SK-N-SH treated with all-trans-retinoic acid at 6 μM for 48 hours (cell line): ENCODE results near the gene UGT1A4.

ENCODE experiments used
- ATAC-seq: fragments of 200-7000 bp; cut with Tn5 transposase; 3 replicates; pipeline ENCODE4 v1.9.1; 2020; ENCODE audit warnings: mild to moderate bottlenecking, moderate library complexity
- ARNTL ChIP-seq: fragments of 450-650 bp; formaldehyde crosslinking; IDR thresholded peaks from 2 replicates; pipeline ENCODE4 v1.5.0; 2020; ENCODE audit warnings: low read depth, mild to moderate bottlenecking, moderate library complexity, borderline replicate concordance
- BACH2 ChIP-seq: fragments of 250-450 bp; sonication (Bioruptor Pico); IDR thresholded peaks from 2 replicates; pipeline ENCODE4 v1.9.0; 2021; ENCODE audit warnings: mild to moderate bottlenecking, borderline replicate concordance
- CREB5 ChIP-seq: fragments of 250-450 bp; sonication (Bioruptor Pico); IDR thresholded peaks from 2 replicates; pipeline ENCODE4 v1.5.1; 2020; ENCODE audit warnings: low read depth, mild to moderate bottlenecking, moderate library complexity
- CSDC2 ChIP-seq: fragments of 250-450 bp; sonication (Bioruptor Pico); IDR thresholded peaks from 2 replicates; pipeline ENCODE4 v1.5.0; 2020; ENCODE audit warnings: mild to moderate bottlenecking, moderate library complexity
- CSRNP3 ChIP-seq: fragments of 250-450 bp; sonication (Bioruptor Pico); IDR thresholded peaks from 2 replicates; pipeline ENCODE4 v1.5.1; 2021; ENCODE audit warnings: mild to moderate bottlenecking, moderate library complexity
- GLIS3 ChIP-seq: fragments of 250-450 bp; sonication (Bioruptor Pico); IDR thresholded peaks from 2 replicates; pipeline ENCODE4 v1.5.0; 2020; ENCODE audit warnings: mild to moderate bottlenecking, moderate library complexity
- PATZ1 ChIP-seq: fragments of 250-450 bp; sonication (Bioruptor Pico); IDR thresholded peaks from 2 replicates; pipeline ENCODE4 v1.8.0; 2020; ENCODE audit warnings: mild to moderate bottlenecking, moderate library complexity, borderline replicate concordance
- POU6F1 ChIP-seq: fragments of 250-450 bp; sonication (Bioruptor Pico); IDR thresholded peaks from 2 replicates; pipeline ENCODE4 v1.8.0; 2021; ENCODE audit warnings: low read depth, mild to moderate bottlenecking, moderate library complexity, borderline replicate concordance
- PPARA ChIP-seq: fragments of 250-450 bp; sonication (Bioruptor Pico); IDR thresholded peaks from 2 replicates; pipeline ENCODE4 v1.5.0; 2020; ENCODE audit warnings: mild to moderate bottlenecking, borderline replicate concordance
- RARB ChIP-seq: fragments of 250-450 bp; sonication (Bioruptor Pico); IDR thresholded peaks from 2 replicates; pipeline ENCODE4 v1.8.0; 2021; ENCODE audit warnings: mild to moderate bottlenecking, moderate library complexity
- SNAI2 ChIP-seq: fragments of 250-450 bp; sonication (Bioruptor Pico); IDR thresholded peaks from 2 replicates; pipeline ENCODE4 v1.5.0; 2020; ENCODE audit warnings: mild to moderate bottlenecking, moderate library complexity
- TCF4 ChIP-seq: fragments of 250-450 bp; sonication (Bioruptor Pico); IDR thresholded peaks from 2 replicates; pipeline ENCODE4 v1.8.0; 2021; ENCODE audit warnings: mild to moderate bottlenecking, moderate library complexity, borderline replicate concordance
- TOX ChIP-seq: fragments of 250-450 bp; sonication (Bioruptor Pico); IDR thresholded peaks from 2 replicates; pipeline ENCODE4 v1.8.0; 2021; ENCODE audit warnings: mild to moderate bottlenecking, moderate library complexity, borderline replicate concordance
- ZC3H10 ChIP-seq: fragments of 250-450 bp; sonication (Bioruptor Pico); IDR thresholded peaks from 2 replicates; pipeline ENCODE4 v1.5.1; 2021; ENCODE audit warnings: mild to moderate bottlenecking, moderate library complexity
- ZFP3 ChIP-seq: fragments of 250-450 bp; sonication (Bioruptor Pico); IDR thresholded peaks from 2 replicates; pipeline ENCODE4 v1.5.0; 2020; ENCODE audit warnings: mild to moderate bottlenecking, moderate library complexity
- ZFP30 ChIP-seq: fragments of 450-650 bp; formaldehyde crosslinking; IDR thresholded peaks from 2 replicates; pipeline ENCODE4 v1.5.0; 2022; ENCODE audit warnings: mild to moderate bottlenecking, moderate library complexity
- ZNF565 ChIP-seq: fragments of 450-650 bp; formaldehyde crosslinking; conservative IDR thresholded peaks from 2 replicates; pipeline ENCODE4 v1.5.0; 2020; ENCODE audit warnings: low read depth, mild to moderate bottlenecking, moderate library complexity
- ZNF70 ChIP-seq: fragments of 450-650 bp; formaldehyde crosslinking; IDR thresholded peaks from 2 replicates; pipeline ENCODE4 v1.5.0; 2020; ENCODE audit warnings: mild to moderate bottlenecking, moderate library complexity
- ZNF8 ChIP-seq: fragments of 450-650 bp; formaldehyde crosslinking; IDR thresholded peaks from 2 replicates; pipeline ENCODE4 v1.5.0; 2020; ENCODE audit warnings: mild to moderate bottlenecking, moderate library complexity

The UGT1A4 gene

GRCh38 chr2:233680361-233681045, 38.0 kb upstream of the UGT1A4 start:
- no peak for ATAC-seq
- TF ChIP-seq PATZ1 (CRISPR knock-in tag): no peak
- TF ChIP-seq CSRNP3: no peak
- no peak for TF ChIP-seq TCF4 (CRISPR knock-in tag)
- no peak for TF ChIP-seq RARB (CRISPR knock-in tag)
- TF ChIP-seq ARNTL (CRISPR knock-in tag): no peak
- no peak for TF ChIP-seq POU6F1 (CRISPR knock-in tag)
- TF ChIP-seq PPARA: no peak
- no peak for TF ChIP-seq SNAI2 (CRISPR knock-in tag)

- TF ChIP-seq ARNTL (CRISPR knock-in tag): no peak
- no peak for TF ChIP-seq PPARA
- no peak for TF ChIP-seq ZFP30 (CRISPR knock-in tag)
- TF ChIP-seq SNAI2 (CRISPR knock-in tag): no peak
- TF ChIP-seq ZC3H10 (CRISPR knock-in tag): no peak
- TF ChIP-seq RARB (CRISPR knock-in tag): no peak
- TF ChIP-seq, all 23 proteins: peak for 0
- no peak for ATAC-seq
Measured at GRCh38 chr2:233681521-233682099, 36.9 kb upstream of the UGT1A4 start, which contains the start of gene UGT1A7. Gene UGT1A7 (plus strand): TSS chr2:233681901. CDS start chr2:233681938, 37 bp downstream.

GRCh38 chr2:233684640-233685039, 33.9 kb upstream of the UGT1A4 start:
- TF ChIP-seq ZFP3 (CRISPR knock-in tag): no peak
- TF ChIP-seq SNAI2 (CRISPR knock-in tag): no peak
- no peak for TF ChIP-seq CSDC2
- no peak for TF ChIP-seq ZNF565 (CRISPR knock-in tag)
- ATAC-seq: no peak

- TF ChIP-seq GLIS3 (CRISPR knock-in tag) (no peak), SNAI2 (CRISPR knock-in tag) (no peak), ZNF70 (CRISPR knock-in tag) (no peak), TOX (CRISPR knock-in tag) (no peak)
- TF ChIP-seq, all 23 proteins: peak for 0
- no peak for ATAC-seq
Measured at GRCh38 chr2:233686928-233687327, 31.6 kb upstream of the UGT1A4 start.

GRCh38 chr2:233688341-233688740, 30.2 kb upstream of the UGT1A4 start:
- no peak for ATAC-seq
- TF ChIP-seq GLIS3 (CRISPR knock-in tag) (no peak), TCF4 (CRISPR knock-in tag) (no peak), ZNF70 (CRISPR knock-in tag) (no peak), CSRNP3 (no peak), ARNTL (CRISPR knock-in tag) (no peak)

GRCh38 chr2:233689031-233689430, 29.5 kb upstream of the UGT1A4 start:
- ATAC-seq: no peak
- TF ChIP-seq TCF4 (CRISPR knock-in tag): no peak
- no peak for TF ChIP-seq ZNF8 (CRISPR knock-in tag)
- no peak for TF ChIP-seq BACH2 (CRISPR knock-in tag)
- no peak for TF ChIP-seq ARNTL (CRISPR knock-in tag)
- no peak for TF ChIP-seq ZNF565 (CRISPR knock-in tag)
- TF ChIP-seq RARB (CRISPR knock-in tag): no peak
- no peak for TF ChIP-seq CREB5
